Stimulated activated CD8-positive, alpha-beta memory T cell treated with anti-CD3 and anti-CD28 coated beads, Interleukin-12 subunit alpha, Interleukin-12 subunit beta, amount 100 ng/mL, for 1 hour (primary cell): ENCODE data around the gene RDH11.
"Not testable (repeated sequence)": the region's sequence is repeated elsewhere in the genome, so short reads cannot be mapped to it uniquely, and the experiment has no call there.

Source experiments
- DNase-seq: peaks from one replicate; pipeline ENCODE4 v3.0.0-alpha.2; 2020; ENCODE audit warnings: low read depth

Gene RDH11, protein sequence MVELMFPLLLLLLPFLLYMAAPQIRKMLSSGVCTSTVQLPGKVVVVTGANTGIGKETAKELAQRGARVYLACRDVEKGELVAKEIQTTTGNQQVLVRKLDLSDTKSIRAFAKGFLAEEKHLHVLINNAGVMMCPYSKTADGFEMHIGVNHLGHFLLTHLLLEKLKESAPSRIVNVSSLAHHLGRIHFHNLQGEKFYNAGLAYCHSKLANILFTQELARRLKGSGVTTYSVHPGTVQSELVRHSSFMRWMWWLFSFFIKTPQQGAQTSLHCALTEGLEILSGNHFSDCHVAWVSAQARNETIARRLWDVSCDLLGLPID

DNA sequence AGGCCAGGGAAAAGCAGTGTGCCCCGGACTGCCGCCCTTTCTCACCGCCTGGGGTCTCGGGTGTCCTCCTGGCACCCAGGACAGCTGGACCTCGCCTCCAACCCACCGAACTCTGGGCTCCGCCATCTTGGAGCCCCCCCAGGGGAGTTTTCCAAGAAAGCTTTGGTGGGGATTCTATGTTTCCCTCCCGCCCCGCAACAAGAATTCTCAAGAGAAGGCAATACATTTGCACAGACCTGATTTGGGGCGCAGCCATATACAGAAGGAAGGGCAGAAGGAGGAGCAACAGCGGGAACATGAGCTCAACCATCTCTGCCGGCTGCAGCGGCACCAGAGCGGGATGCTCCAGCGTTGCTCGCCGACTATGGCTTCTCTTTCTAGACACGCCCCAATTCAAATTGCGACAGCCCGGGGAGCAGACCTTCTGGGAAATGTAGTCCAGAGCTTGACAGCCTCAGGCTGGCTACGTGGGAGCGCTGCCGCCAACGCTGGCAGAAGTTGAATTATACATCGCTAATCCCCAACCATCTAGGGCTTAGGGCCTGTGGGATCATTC lies at the start of gene RDH11:
Gene RDH11, minus strand, starts transcription at position 371 of the 556 bp plus-strand sequence. Its CDS starts 61 bp downstream, at position 310.
- peak; percentile 64 for DNase-seq

DNA sequence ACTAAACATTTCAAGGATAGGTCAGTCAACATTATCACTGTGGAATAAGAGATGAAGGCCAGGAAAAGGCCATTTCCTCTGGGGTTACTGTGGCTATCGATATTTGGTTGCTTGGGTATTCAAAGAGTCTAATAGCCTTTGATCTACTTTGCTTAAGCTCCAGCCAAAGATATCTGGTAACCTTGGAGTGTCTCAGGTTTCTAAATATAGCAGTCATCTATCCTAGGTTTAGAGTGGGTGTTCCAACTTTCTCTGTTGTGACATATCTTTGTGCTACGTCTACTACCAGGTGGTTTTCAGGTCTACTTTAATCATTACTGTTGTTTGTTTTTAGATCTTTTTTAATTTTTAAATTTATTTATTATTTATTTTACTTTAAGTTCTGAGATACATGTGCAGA lies 48.5 kb upstream of the RDH11 start:
- DNase-seq = no peak

DNA sequence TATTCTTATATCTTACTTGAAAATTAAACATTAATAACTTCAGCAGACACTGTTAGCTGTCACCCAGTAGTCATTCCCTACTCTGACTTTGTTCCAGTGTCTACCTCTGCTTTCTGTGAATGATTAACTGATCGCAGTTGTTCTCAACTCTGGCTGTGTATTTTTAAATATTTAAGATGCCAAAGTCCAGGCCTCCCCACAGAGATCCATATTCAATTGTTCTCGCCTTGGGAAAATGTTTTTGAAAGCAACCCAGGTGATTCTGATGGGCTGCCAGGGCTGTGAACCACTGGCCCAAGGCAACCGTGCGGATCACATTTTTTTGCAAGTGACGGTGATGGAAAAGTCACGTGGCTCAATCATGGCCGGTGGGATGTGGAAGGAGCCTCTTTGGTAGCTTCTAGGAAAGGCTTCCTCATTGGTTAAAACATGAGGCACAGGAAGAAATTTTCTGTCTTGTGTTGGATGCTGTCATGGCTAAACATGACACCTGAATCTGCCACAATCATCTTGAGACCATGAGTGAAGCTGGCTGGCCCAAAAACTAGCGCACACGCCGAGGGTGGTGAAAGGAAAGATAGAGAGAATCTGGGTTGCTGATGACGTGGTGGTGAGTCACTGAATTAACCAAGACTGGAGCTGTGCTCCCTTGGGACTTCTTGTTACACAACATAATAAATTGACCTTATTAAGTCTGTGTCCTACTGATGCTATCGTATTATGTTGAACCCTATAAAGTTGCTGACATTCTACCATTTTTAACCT lies 43.4 kb upstream of the RDH11 start:
- no peak for DNase-seq

DNA sequence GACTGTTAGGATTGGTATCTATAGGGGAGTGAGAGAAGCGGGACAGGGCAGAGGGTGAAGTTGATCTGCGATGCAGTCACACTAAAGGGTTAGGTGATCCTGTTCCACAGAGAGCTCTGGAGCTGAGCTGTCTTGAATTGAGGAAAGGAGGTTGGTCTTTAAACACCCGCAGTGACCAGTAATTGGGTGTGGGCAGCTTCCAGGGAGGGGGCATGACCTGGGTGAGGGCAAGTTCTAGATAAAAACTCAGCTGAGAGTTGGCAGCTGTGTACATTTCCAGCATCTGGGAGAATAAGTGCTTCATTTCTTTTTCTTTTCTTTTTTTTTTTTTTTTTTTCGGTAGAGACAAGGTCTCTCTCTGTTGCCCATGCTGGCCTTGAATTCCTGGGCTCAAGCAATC lies 41.2 kb upstream of the RDH11 start:
- no peak for DNase-seq

DNA sequence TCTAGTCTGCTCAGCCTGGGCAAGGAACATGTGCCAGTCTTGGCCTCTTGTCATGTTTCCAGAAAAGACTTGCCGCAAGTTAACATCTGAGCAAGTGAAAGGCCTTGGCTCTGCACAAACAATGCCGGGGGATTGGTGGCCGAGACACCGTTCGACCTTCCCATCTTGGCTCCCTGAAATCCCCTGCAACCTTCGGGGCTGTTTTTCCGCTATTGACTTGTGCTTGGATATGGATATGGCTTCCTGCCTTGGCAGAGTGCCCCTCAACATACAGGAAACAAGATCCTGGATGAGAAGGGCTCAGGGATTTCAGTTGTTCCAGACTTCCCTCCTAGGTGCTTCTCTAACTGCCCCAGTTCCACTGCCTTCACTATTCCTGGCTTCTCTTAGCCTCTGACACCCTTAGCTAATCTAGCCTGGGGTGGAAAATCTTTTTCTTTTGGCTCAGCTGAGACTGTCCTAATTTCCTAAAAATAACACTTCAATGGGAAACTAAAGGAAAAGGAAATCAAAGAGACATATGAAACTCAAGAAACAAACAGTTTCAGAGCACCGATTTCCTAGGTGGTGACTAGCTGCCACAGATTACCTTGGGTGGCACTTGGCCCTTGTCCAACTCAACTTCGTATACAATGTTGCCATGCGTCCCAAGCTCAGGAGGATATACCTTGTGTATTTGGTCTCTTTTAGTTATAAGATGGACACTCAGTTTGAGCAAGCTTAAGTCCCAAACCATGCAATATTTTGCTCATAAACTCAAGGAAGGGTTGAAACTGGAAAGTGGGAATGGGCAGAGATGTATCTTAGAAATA lies 40.0 kb upstream of the RDH11 start:
- DNase-seq = no peak

DNA sequence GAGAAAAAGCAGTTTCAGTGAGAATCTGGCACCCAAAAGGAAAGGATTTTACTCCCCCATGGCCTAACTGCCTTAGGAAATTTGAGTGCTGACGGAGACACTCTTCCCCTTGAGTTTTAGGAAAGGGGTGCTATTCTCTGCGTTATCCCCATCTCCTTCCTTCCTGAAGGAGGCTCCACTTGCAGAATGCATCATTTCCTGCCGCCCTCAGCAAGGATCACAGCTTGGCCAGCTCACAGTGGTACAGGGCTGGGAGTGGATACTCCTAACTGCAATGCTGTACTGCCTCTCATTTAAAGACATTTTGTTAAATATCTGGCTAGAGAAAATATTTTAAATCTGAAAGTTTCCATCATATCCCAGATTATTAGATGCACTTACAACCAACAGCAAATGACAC lies 39.1 kb upstream of the RDH11 start:
- DNase-seq = no peak

DNA sequence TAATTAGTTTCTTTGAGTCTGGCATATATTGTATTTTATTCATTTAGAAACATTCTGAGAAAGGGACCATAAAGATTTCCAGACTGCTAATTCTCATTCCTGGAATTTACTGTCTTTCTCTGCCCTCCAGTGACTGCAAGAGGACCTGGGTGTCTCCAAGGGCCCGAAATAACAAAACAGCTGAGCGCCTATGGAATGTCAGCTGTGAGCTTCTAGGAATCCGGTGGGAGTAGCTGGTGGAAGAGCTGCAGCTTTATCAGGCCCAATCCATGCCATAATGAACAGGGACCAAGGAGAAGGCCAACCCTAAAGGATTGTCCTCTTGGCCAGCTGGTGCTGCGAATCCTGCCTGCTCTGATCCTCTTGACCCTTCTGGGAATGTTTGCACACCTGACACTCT lies 38.1 kb upstream of the RDH11 start:
- DNase-seq = no peak

DNA sequence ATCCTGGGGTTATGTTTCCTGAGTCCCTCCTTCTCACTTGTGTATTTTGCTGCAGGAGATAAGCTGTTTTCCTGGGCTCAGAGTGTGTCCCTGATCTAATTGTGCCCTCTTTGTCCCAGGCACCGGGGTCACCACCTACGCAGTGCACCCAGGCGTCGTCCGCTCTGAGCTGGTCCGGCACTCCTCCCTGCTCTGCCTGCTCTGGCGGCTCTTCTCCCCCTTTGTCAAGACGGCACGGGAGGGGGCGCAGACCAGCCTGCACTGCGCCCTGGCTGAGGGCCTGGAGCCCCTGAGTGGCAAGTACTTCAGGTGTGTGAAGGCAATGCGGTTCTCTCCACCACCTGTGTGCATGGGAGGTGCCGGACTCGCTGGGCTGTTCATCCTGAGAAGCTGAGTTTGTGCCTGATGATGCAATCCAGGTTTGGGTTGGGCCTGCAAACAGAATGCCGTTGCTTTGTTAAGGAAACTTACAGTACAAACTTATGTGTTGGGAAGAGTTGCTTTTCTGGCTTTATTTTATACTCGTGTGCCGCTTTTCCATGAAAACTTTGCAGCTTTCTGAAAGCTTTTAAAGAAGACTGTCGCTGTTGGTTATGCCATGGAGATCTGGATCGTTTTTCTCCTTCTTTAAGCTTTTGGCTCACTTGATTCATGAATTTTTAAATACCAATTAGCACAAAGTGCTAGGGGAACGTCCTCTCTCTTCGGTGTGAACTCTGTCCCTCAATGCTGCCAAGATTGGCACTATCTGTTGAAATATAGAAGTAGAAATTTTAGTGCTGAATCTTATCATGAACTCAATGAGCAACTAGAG lies 33.7 kb upstream of the RDH11 start:
- no peak for DNase-seq

DNA sequence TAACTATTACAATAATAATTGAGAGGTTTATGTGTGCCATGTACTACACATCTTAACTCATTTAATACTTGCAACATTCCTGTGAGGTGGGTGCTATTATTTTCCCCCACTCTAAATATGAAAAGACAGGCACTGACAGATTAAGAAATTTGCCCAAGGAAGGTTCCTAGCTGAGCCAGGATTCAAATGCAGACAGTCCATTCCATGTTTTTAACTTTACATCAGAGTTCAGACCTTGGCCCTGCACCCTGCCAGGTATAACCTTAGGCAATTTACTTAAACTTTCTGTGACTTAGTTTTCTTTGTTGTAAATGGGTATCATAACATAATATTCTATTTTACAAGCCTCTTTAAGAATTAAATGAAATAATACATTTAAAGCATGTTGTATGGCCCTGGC lies 32.7 kb upstream of the RDH11 start:
- DNase-seq = no peak

DNA sequence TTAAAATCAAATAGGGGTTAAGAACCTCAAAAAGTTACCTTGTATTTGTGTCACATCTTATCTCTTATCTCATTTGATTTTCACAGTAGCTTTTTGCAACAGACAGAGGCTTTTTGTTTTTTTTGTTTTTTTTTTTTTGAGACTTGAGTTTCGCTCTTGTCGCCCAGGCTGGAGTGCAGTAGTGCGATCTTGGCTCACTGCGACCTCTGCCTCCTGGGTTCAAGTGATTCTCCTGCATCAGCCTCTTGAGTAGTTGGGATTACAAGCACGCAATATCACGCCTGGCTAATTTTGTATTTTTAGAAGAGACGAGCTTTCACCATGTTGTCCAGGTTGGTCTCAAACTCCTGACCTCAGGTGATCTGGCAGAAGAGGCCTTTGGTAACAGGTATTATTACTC lies 31.8 kb upstream of the RDH11 start:
- no peak for DNase-seq

DNA sequence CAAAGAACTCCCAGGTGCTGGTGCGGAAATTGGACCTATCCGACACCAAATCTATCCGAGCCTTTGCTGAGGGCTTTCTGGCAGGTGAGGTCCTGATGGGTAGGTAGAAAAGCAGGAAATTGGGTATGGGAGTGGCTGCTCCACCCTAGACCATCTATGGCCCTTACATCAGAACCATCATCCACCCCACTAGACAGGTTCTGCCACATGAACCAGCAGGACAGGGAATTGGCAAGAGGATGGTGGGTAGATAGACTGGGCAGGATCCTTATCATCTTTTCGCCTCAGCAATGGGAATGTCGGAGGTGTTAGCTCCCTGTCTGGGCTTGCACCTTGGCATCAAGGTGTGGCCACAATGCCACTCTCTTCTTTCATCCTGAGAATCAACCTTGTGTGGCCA lies 29.6 kb upstream of the RDH11 start:
- DNase-seq = no peak

DNA sequence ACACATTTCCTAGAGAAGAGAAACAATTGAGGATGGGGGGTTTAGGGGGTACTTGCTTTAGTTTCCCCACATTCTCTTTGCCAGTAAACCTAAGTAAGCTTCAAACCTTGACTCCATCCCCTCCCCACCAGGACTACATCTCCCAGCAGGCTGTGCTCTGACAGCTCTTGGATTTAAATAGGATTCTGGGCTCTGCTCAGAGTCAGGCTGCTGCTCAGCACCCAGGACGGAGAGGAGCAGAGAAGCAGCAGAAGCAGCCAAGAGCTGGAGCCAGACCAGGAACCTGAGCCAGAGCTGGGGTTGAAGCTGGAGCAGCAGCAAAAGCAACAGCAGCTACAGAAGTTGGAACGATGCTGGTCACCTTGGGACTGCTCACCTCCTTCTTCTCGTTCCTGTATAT lies 26.7 kb upstream of the RDH11 start:
- no peak for DNase-seq

DNA sequence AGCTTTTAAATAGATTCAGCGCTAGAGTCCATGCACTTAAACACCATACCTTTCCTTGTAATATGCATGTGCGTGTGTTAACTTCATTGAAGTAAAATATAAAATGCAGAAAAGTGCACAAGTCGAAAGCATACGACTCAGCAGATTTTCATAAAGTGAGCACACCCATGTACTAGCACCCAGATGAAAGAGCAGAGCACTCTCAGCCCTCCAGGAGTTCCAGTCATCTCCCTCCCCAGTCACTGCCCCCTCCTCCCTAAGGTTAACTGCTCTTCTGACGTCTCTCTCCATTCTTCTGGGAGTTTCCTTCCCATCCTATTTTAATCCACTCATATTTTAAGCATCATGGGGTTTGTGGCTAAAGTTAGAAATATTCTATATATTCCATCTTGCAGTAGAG lies 26.3 kb upstream of the RDH11 start:
- no peak for DNase-seq

DNA sequence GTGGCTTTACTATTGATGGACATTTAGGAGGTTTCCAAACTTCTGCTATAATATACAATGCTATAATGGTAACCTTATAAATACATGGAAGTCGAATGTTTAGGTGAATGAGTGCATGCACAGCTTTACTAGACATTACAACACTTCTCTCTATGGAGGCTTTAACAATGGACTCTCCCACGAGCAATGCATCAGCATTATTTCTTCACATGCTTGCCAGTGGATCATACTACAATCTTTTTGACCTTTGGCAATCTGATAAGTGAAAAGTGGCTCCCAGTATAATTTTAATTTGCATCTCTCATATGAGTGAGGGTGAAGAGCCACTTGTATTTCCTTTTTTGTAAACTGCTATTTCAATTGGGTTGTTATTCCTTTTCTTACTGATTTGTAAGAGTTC lies 24.3 kb upstream of the RDH11 start:
- no peak for DNase-seq

DNA sequence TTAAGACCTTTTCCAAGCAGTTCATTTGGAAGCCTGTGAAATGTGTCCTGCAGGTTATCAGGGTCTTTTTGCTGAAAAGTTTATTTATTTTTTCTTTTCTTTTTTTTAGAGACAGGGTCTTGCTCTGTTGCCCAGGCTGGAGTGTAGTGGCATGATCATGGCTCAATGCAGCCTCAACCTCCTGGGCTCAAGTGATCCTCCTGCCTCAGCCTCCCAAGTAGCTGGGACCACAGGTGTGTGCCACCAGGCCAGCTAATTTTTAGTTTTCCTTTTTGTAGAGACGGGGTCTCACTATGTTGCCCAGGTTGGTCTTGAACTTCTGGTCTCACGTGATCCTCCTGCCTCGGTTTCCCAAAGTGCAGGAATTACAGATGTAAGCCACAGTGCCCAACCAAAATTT lies 23.8 kb upstream of the RDH11 start:
- DNase-seq = not testable (repeated sequence)

DNA sequence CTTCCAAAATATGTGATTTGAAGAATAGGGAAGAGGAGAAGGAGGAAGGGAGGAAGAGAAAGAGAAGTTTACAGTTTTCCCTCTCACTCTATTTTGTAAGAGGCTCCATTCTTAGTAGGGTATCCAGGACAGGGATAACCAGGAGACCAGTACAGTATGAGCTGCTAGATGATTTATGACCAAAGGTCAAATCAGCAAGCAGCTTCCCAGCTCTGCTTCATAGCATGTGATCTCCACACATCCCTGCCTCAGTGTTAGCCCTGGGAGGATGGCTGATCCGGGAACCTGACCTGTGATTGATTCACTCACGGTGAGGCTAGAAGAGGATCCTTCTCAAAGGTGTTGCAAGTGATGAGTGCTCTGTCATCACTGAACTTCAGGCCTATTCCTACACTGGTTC lies 22.7 kb upstream of the RDH11 start:
- DNase-seq = no peak

DNA sequence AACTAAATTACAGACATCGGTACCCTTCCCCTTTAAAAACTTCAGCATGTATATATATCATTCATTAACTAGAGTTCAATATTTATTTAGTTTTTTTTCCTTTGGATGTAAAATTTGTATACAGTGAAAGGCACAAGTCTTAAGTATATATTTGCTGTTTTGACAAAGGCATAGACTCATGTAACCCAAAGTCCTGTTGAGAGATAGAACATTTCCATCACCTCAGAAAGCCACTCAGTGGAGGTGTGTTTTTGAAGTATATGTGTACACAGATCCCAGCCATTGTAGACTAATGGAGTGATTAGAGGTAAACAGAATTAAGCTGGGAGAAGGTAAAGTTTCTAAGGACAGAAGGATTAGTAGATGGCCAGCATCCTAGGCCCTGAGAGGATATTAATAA lies 21.5 kb upstream of the RDH11 start:
- DNase-seq = no peak

DNA sequence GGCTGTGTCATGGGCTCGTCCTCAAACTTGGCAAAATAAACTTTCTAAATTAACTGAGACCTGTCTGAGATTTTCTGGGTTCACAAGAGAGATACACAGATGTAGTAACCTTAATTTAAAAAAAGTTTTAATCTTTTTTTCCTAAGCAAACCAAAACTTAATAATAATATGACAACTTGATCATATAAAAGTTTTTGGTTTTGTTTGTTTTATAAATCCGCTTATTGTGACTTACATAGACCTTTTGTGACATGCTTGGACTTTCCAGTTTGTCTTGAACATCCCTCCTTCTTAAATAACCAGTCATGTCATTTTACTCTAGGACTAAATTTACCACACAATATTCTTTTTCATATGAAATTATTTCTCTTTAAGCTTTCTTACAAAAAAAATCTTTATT lies 14.6 kb upstream of the RDH11 start:
- no peak for DNase-seq

DNA sequence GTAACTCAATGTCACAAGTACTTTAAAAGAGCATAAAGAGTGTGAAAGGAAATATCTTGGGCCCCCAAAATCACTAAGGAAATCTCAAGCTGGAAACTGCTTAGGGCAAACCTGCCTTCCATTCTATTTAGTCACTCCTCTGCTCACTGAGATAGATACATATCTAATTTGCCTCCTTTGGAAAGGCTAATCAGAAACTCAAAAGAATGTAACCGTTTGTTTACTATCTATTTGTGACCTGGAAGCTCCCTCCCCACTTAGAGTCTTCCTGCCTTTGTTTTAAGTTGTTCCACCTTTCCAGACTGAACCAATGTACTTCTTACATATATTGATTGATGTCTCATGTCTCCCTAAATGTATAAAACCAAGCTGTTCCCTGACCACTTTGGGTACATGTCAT lies 14.2 kb upstream of the RDH11 start:
- DNase-seq = not testable (repeated sequence)

DNA sequence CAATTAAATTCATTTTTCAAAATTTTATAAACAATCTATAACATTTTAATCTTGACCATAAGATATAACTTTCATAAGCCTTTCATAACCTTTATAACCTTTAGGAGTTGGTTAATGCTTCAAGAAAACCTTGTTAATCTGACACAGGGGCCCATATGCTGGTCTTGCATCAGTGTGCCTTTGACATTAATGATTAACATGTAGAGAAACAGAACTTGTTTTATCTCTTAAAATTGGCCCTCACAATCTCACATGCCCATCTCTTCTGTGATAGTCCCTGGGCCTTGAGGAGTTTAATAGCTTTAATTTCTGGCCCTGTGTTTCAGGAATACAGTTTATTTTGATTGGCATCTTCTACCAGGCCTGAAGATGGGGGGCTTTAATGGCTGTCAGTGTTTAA lies 13.8 kb upstream of the RDH11 start:
- not testable (repeated sequence) for DNase-seq

DNA sequence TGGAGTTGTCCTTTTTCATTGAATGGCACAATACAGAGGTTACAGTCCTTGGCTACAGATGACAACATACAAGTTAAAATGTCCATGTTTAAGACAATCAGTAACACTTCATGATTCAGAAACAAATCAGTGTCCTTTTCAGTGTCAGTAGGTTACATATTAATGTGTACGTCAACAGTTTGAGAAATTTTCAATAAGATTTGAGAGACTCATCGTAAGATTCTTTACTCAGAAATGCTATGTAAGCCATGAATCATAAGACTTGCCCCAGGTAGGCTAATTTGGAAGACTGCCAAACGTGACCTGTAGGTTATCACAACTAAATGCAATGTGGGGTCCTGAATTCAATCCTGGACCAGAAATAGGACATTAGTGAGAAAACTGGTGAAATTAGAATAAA lies 9.6 kb upstream of the RDH11 start:
- no peak for DNase-seq
